ENCODE data around the gene MEX3B.

The MEX3B gene

DNA sequence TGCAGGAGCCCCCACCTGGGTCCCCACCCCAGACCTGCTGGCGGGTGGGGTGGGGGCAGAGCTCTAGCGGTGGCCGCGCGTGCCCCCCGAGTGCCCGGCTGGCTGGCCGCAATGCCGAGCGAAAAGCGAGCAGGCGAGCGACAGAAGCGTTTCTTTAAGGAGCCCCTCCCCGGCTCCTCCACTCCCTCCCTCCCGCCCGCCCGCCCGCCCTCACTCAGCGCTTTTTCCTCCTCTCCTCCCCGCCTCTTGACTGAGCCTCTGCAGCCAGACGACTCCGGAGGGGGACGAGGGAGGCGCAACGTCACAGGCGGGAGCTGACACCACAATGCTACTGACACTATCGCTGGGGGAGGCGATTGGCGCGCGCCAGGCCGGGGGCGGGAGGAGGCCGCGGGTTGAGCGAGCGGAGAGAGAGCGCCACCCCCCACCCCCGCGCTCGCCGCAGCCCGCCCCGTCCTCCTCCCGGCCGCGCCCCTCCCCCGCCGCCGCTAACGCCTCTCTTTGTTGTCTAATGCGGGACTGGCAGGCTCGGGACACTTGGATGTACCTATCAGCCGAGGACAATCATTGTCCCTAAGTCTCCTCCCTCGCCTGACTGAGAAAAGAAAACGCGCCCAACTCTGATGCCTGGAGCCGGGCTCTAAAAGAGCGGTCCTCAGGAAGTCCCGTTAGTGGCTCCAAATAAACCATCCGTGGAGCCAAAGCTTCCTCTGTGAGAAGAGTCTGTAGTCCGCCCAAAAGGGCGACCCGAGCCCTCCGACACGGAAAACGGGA is at the start of gene MEX3B:
Gene MEX3B, minus strand, starts transcription at position 127 of the 774 bp plus-strand sequence. CDS start 313 bp downstream, outside the sequence.
- DNase-seq = peak; percentile 88

GRCh38 chr15:82093774-82094211 is 48.0 kb upstream of the MEX3B start:
- DNase-seq = no peak

GRCh38 chr15:82093325-82093724 is 47.5 kb upstream of the MEX3B start:
- DNase-seq = no peak

GRCh38 chr15:82091636-82092140 is 45.9 kb upstream of the MEX3B start:
- DNase-seq = no peak

GRCh38 chr15:82086243-82086995 is 40.6 kb upstream of the MEX3B start:
- DNase-seq = no peak

GRCh38 chr15:82081914-82082762 is 36.3 kb upstream of the MEX3B start:
- DNase-seq = no peak

DNA sequence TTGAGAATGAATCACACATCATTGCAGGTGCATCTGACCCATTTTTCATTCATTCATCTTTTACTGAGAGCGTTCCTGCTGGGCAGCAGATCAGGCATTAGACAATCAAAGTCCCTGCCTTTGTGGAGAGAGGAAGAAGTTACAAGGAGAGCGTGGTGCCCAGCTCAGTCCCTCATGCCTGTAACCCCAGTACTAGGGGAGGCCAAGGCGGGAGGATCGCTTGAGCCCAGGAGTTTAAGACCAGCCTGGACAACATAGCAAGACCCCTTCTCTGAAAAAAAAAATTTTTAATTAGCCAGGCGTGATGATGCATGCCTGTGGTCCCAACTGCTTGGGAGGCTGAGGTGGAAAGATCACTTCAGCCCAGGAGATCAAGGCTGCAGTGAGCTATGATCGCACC is 35.0 kb upstream of the MEX3B start:
- no peak for DNase-seq

DNA sequence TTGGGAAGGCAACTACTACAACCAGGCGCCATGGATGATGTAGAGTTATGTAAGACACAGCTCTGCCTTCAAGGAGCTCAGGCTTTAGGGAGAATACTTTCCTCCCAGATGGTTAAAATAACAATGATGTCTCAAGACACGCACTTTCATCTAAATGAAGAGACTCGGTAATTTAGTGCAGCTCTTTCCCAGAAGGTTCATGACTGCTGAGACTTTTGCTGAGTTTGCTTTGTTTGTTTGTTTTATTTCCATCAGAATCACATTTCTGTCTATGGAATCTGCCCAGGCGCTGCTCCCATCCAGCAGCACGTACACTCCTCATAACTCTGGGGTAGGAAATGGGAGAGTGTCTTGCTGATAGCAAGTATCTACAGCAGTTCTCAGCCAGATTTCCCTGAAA is 33.9 kb upstream of the MEX3B start:
- DNase-seq = no peak

DNA sequence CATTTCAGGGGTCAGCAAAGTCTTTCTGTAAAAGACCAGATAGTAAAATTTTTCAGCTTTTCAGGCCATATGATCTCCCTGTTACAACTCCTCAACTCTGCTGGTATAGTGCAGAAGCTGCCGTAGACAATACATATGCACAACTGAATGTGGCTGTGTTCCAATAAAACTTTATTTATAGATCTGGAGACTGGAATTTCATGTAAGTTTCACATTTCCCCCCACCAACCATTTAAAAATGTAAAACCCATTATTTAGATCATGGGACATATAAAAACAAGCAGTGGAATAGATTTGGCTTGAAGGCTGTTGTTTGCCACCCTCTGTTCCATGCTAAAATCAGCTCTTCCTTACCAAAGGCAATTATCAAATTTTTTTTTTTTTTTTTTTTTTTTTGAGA is 28.8 kb upstream of the MEX3B start:
- DNase-seq = no peak

DNA sequence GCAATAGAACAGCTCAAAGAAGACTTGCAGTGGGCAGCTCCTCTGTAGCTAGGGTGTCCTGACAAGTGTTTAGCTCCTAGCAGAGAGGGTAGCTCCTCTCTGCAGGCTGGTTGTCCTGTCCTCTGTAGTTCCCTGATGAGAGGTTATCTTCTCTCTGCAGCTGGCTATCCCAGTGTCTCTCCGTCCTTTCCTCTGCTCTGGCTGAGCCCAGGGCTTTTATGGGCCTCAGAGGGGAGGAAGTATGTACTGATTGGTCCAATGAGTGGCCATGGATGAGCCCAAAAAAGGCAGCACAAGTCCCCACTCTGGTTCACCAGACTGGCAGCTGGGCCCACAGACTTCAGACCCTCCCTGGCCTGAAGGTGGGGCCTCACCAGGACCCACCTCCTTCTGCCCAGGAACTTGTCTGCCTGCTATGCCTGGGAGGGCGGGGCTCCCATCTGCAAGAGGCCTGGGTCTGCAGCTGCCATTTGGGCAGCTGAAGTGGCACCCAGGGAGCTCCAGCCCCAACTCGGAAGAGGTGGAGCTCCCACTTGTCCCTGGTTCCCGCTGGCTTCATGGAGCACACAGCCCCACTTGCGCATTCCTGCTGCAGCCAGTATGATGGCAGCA is 27.2 kb upstream of the MEX3B start:
- no peak for DNase-seq

DNA sequence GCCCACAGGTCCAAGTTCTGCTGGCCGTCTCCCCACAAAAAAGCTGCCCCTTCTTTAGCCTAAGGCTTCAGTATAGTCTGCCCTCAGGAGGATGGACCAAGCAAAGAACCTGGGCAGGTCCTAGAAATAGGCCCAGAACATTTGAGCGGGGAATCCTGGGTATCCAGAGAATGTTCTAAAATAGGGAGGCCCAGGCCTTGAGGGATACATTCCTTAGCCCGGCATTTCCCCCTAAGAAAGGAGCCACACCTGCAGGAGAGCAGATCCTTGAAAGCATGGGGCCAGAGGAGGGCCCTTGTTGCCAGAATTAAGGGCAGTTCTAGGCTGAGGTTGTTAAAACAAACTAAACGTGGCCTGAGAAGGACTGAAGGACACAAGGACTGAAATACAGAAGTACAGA is 20.6 kb upstream of the MEX3B start:
- DNase-seq = no peak

GRCh38 chr15:82064824-82065223 is 19.0 kb upstream of the MEX3B start:
- DNase-seq = no peak

- DNase-seq = peak; percentile 22
These were observed 16.9 kb upstream of the MEX3B start for GRCh38 chr15:82062479-82063454.

- no peak for DNase-seq
These were observed 15.0 kb upstream of the MEX3B start for GRCh38 chr15:82060817-82061216.

DNA sequence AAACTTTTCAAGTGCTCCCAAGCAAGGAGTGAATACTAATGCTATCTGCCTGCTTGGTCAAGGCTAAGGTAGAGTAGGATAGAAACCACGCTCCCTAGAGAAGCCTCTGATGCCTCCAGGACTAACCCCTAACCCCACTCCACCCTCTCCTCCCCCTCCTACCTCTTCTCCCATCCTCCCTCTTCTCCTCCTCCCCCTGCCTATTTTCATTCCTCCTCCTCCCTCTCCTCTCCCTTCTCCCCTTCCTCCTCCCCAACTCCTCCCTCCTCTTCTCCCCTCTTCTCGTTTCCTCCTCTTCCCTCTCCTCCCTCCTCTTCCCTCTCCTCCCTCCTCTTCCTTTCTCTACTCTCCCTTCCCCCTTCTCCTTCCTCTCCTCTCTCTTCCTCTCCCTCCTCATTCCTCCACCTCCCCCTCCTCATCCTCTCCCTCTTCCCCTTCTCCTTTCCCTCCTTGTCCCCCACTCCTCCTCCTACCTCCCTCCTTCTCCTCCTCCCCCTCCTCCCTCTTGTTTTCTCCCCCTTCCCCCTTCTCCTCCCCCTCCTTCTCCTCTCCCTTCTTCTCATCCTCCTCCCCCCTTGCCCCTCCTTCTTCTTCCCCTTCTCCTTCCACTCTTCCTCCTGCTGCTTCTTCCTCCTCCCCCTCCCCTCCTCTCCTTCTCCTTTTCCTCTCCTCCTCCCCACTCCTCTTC is 12.8 kb upstream of the MEX3B start:
- DNase-seq = no peak

GRCh38 chr15:82058026-82058425 is 12.2 kb upstream of the MEX3B start:
- DNase-seq = no peak

GRCh38 chr15:82056958-82057823 is 11.4 kb upstream of the MEX3B start:
- DNase-seq = no peak

- DNase-seq = no peak
These were observed 6.9 kb upstream of the MEX3B start for GRCh38 chr15:82052751-82053150.

DNA sequence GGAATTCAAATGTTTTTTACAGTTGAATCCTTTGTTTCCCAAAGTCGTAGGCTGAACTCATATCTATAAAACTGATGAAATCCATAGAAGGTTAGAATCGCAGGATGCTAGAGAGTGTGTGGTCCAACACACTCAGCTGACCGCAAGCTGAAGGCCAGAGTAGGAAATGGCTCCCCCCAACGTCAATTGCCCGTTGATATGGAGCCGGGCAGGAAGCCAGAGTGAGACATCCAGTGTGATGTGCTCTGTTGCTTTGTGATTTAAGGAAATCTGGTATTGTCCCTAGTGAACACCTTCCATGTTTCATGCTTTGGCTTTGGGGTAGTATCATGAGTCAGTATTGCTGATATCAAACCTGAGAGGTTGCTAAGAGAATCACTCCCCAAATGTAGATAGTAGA is 5.8 kb upstream of the MEX3B start:
- DNase-seq = no peak

GRCh38 chr15:82048811-82049210 is 3.0 kb upstream of the MEX3B start:
- DNase-seq = no peak

All from DMS79 treated with DMSO at 0.1 percent for 48 hours (cell line).